M059J (cell line): ENCODE data around the gene TUBB4A. TPM values are rescaled to one million over a fixed set of nuclear protein-coding genes. Genes with fewer than 3 reads are reported as not detected.

ENCODE experiments used
- DNase-seq: peaks from one replicate; pipeline ENCODE4 v3.0.0-alpha.2; 2012; ENCODE audit warnings: low read depth
- total RNA-seq: library from RNA; depleted of rRNA; stranded (reverse); fragments of >200 nt; shearing (Covaris generic); gene quantifications from 2 replicates; pipeline ENCODE4 v1.2.3, GENCODE V29; 2014; rRNA removed

TUBB4A gene
- total RNA-seq: 0.20 TPM in 1 of 2 replicates, not detected in the other

GRCh38 chr19:6501740-6502648, at the start of gene TUBB4A:
Gene TUBB4A, minus strand, starts transcription at chr19:6502309. Its CDS starts 97 bp downstream, at chr19:6502212.
- DNase-seq: no peak

DNA sequence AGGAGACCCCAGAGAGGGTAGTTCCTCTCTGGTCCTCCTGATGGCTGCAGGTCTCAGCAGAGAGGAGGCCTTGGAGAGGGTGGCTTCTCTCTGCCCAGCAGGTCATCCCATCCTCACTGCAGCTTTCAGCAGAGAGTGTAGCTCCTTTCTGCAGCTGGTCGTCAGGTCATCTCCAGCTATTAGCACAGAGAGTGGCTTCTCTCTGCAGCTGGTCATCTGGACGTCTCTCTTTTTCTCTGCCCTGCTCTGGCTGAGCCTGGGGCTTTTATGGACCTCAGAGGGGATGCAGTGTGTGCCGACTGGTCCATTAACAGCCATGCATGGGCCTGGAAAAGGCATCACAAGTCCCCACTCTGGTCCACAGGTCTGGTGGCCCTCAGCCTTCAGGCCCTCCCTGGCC, 49.0 kb upstream of the TUBB4A start:
- DNase-seq: no peak

DNA sequence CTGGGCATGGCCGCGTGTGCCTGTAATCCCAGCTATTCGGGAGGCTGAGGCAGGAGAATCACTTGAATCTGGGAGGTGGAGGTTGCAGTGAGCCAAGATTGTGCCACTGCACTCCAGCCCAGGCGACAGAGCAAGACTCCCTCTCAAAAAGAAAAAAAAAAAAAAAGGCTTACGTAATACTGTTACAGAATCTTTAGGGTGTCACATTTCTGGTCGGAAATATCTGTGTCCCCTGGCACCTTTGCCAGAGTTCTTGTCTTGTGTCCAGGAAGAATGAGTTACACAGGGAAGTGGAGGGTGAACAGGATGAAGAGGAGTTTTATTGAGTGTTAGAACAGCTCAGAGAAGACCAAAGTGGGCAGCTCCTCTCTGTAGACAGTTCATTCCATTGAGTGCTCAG, 48.6 kb upstream of the TUBB4A start:
- DNase-seq: peak; percentile 31

GRCh38 chr19:6543866-6544347, 41.8 kb upstream of the TUBB4A start:
- DNase-seq: no peak

DNA sequence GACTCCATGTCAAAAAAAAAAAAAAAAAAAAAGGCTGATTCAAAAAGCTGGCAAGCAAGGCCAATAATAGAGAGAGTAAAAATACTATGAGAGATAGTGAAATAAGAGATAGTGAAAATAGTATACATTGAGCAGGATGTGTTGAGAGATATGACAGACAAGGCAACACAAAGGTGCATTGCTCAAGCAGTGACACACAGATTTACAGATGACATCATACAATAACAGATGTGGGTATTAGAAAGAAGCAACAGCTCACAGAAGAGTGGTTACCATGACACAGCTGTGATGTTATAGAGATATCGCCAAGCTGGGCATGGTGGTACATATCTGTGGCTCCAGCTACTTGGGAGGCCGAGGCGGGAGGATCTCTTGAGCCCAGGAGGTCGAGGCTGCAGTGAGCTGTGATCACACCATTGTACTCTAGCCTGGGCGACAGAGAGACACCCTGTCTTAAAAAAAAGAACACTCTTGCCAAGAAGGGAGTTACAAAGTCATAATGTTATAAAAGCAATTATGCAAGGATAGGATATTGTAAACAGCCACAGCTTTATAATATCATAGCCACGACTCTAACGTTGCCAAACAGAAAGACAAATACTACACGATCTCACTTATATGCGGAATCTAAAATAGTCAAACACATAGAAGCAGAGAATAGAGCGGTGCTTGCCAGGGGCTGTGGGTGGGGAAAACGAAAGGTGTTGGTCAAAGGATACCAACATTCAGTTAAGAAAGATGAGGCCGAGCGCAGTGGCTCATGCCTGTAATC, 39.0 kb upstream of the TUBB4A start:
- DNase-seq: no peak

DNA sequence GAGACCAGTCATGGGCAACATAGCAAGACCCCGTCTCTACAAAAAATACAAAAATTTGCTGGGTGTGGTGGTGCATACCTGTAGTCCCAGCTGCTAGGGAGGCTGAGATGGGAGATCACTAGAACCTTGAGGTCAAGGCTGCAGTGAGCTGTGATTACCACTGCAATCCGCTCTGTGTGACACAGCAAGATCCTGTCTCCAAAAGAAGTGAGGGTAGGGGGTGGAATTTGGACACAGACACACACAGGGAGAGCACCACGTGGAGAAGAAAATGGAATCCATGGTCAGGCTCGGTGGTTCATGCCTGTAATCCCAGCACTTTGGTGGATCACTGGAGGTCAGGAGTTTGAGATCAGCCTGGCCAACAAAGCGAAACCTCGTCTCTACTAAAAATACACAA, 37.4 kb upstream of the TUBB4A start:
- DNase-seq: no peak

DNA sequence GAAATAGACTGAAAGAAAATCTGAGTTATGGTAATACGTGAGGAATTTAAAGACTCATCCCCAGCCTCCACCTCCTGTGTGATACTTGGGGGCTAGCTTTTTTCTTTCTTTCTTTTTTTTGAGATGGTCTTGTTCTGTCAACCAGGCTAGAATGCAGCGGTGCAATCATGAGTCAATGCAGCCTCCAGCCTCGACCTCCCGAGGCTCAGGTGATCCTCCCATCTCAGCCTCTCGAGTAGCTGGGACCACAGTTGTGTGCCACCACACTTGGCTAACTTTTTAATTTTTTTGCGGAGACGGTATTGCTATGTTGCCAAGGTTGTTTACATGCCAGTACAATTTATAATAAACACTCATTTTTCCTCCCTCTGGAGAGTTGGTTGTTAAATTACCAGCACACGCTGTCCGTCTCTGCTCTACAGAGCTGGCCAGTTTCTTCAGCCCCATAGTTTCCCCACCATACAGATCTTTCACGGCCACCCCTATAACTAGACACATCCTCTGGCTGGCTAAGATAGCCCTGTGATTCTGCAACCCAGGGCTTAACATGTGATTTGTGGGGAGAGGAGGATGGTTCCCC, 33.5 kb upstream of the TUBB4A start:
- DNase-seq: no peak

DNA sequence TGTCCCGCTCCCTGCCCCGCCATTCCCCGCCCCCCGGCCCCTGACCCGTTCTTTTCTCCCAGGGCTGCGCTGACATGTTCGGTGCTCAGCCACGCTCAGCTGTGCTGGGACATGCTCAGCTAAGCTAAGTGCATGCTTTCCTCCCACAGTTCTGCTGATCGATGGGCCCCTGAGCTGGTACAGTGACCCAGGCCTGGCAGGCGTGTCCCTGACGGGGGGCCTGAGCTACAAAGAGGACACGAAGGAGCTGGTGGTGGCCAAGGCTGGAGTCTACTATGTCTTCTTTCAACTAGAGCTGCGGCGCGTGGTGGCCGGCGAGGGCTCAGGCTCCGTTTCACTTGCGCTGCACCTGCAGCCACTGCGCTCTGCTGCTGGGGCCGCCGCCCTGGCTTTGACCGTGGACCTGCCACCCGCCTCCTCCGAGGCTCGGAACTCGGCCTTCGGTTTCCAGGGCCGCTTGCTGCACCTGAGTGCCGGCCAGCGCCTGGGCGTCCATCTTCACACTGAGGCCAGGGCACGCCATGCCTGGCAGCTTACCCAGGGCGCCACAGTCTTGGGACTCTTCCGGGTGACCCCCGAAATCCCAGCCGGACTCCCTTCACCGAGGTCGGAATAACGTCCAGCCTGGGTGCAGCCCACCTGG, 32.5 kb upstream of the TUBB4A start:
- no peak for DNase-seq

- DNase-seq: no peak
Observed at GRCh38 chr19:6533746-6534418, 31.8 kb upstream of the TUBB4A start.

DNA sequence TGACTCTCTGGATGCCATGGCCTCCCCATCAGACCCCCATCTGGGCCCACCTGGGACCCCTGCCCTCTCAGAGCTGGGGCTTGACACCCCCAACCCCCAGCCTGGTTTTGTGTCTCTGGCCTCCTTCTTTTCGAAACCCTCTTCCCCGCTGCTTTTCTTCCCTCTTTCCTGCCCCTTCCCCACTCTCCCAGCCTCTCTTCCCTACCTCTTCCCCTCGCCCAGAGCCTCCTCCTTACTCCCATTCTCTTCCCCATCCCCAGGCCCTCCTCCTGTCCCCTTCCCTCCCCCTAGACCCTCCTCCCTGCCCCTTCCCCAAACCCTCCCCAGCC, 30.9 kb upstream of the TUBB4A start:
- no peak for DNase-seq

DNA sequence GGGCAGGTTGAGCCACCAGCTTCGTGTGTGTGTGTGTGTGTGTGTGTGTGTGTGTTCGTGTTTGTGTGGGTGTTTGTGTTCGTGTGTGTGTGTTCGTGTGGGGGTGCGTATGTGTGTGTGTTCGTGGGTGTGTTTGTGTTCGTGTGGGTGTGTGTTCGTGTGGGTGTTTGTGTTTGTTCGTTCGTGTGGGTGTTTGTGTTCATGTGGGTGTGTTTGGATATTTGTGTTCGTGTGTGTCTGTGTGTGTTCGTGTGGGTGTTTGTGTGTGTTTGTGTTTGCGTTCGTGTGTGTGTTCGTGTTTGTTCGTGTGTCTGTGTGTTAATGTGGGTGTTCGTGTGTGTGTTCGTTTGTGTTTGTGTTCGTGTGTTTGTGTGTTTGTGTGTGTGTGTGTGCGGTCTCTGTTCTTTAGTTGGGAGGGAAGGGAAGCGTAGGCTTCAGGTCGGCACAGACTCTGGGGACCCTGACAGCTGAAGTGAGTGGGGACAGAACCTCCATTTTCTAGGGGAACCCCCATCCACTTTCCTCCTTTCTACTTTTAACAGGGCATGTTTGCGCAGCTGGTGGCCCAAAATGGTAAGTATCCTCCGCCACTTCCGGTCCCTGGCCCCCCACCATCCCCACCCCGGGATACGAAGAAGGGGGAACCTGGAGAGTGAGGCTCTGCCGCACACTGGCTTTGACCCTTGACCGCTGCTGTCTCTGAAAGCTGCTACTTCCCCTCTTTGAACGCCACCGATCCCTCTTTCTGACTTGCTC, 30.3 kb upstream of the TUBB4A start:
- no peak for DNase-seq

- no peak for DNase-seq
Observed at GRCh38 chr19:6531956-6532243, 29.8 kb upstream of the TUBB4A start.

DNA sequence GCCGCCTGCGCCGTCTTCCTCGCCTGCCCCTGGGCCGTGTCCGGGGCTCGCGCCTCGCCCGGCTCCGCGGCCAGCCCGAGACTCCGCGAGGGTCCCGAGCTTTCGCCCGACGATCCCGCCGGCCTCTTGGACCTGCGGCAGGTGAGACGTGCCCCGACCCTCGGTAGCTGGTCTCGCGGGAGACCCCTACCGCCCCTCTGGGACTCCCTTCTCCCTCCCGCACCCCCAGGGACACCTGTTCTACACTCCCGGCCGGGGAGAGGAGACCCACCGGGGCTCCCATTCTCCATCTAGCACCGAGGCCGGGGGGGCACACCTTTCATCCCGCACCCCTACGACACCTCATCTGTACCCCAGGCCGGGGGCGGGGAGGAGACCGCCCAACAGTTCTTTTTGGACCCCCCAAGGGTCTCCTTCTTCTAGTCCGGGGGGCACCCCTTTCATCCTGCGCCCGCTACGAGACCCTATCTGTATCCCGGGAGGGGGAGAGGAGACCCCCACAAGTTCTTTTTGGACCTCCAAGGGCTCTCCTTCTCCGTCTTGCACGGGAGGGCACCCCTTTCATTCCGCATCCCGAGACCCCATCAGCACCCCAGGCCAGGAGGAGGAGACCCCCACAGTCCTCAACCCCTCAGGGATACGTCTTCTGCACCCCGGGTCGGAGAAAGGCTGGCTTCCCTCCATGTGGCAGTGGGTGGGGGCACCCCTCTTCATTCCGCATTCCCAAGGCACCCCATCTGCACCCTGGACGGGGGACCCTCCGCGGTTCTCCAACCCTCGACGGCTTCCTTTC, 29.2 kb upstream of the TUBB4A start:
- DNase-seq: no peak

GRCh38 chr19:6530386-6531162, 28.5 kb upstream of the TUBB4A start, which contains the start of gene TNFSF9:
Gene TNFSF9, plus strand, starts transcription at chr19:6531026. Its CDS starts 11 bp downstream, at chr19:6531037.
- peak; percentile 89 for DNase-seq

DNA sequence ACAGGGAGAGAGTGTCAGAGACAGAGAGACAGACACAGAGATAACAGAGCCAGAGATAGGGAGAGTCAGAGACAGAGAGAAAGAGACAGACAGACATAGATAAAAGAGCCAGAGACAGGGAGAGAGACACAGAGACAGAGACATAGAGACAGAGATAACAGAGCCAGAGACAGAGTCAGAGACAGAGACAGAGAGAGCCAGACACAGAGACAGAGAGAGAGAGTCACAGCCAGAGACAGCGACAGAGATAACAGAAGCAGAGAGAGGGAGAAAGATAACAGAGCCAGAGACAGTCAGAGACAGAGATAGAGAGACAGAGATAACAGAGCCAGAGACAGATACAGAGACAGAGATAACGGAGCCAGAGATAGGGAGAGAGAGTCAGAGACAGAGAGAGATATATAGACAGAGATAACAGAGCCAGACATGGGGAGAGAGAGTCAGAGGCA, 27.9 kb upstream of the TUBB4A start:
- no peak for DNase-seq

DNA sequence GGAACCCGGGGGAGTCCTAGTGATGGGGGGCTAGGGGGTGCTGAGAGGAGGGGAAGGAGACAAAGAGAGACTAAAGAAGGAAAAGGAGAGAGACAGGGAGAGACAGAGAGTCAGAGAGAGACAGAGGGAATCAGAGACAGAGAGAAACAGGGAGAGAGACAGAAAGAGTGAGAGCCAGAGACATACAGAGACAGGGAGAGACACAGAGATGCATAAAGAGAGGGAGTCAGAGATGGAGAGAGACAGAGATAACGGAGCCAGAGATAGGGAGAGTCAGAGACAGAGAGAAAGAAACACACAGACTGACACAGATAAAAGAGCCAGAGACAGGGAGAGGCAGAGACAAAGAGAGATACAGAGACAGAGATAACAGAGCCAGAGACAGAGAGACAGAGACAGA, 27.2 kb upstream of the TUBB4A start:
- DNase-seq: no peak

GRCh38 chr19:6528544-6529121, 26.5 kb upstream of the TUBB4A start:
- DNase-seq: no peak

DNA sequence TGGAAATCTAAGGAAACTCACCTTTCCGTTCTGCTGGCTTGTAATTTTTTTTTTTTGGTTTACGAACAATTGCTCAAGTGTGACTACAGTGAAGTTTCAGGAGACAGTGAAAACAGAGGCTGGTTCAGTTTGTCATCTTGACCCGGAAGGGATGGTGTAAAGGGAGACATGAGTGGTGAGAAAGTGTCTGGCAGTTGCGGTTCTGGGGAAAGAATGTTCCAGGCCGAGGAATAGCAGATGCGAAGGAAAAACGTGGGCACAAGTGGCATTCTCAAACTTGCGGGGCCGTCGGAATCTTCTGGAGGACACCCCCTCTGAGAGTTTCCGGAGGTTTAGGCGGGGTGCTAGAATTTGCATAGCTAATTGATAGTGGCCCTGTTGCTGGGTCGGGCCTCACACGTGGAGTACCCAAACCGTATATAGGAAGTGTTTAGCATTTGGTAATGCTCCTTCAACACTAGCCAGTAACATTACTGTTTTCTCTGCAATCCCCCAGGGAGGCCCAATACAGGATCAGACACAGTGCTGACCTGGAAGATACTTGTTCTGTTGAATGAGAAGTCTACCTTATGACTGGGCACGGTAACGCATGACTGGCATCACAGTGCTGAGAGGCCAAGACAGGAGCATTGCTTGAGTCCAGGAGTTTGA, 25.9 kb upstream of the TUBB4A start:
- DNase-seq: no peak
